Activated T-cell treated with anti-CD3 and anti-CD28 coated beads for 1 hour (primary cell): ENCODE measurements around the gene TNK1.

Source experiments
- DNase-seq: peaks from one replicate; pipeline ENCODE4 v3.0.0-alpha.2; 2020; ENCODE audit warnings: low read depth

TNK1 gene

DNA sequence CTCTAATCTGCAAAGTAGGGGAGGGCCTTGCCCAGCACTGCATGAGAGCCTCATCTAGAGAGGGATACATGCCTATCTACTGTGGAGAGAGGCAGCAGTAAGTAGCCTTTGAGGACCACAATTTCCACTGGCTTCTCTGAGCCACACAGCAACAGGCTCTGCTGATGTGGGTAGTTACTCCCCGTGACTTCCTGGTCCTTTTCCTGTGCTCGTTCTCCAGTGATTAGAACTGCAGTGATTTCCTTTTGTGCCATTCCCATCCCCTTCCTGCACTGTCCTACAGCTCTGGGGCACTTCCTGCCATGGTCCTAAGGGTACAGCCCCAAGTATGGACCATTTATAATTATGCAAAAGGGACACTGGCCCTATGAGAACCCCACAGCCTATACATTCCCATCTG lies 10.4 kb downstream of the TNK1 start:
- DNase-seq: no peak

GRCh38 chr17:7392696-7393612 lies 12.1 kb downstream of the TNK1 start:
- no peak for DNase-seq

- peak; percentile 53 for DNase-seq
Measured at GRCh38 chr17:7393613-7394451, 12.9 kb downstream of the TNK1 start.

DNA sequence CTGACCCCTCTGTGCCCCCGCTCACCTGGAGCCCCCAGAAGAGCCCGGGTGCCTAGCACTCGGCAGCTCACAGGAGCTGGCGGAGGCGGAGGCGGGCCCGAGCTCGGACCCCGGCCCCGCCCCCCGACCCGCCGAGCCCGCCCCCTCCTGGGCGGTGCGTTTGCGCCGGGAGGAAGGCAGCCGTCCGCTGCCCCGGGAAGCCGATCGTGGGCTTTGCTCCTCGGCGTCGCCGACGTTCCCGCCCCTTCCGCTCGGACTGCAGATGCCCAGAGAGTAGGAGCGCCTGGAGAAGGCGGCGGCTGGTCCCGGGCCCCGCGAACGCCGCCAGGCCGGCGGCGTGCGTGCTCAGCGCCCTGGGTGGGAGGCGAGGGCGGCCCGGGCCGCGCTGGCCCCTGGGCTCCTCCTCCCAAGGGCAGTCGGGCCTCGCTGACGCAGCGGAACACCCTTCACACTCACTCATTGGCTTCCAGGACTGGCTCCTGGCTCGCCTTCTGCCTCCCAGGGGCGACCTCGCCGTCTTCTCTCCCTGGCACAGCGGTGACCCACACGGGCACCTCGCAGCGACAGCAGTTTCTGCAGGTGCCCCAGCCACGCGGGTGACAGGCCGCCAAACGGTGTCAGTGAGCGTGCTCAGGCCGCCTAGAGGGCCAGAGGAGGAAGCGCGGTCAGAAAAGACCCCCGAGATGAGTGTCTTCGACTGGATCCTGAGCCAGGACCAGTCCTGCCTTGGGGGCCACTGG lies 13.7 kb downstream of the TNK1 start, which contains the start of gene PLSCR3:
Gene PLSCR3 (minus strand): TSS at position 74 of the 740 bp plus-strand sequence. CDS start 415 bp downstream, outside the sequence.
- peak; percentile 76 for DNase-seq

GRCh38 chr17:7396147-7396546 lies 15.3 kb downstream of the TNK1 start:
- DNase-seq: no peak

DNA sequence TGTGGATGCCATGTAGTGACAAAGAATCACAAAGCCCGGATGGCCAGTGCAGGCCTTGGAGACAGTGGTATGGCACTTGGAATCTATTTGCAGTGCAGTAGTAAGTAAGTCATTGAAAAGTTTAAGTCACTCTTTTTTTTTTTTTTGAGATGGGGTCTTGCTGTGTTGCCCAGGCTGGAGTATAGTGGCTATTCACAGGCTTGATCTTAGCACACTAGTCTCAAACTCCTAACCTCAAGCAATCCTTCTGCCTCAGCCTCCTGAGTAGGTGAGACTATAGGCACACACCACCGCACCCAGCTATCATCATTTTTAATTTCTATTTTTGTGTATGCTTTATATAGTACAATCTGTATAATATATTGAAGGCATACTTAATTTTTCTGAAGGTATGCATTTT lies 17.7 kb downstream of the TNK1 start:
- no peak for DNase-seq

DNA sequence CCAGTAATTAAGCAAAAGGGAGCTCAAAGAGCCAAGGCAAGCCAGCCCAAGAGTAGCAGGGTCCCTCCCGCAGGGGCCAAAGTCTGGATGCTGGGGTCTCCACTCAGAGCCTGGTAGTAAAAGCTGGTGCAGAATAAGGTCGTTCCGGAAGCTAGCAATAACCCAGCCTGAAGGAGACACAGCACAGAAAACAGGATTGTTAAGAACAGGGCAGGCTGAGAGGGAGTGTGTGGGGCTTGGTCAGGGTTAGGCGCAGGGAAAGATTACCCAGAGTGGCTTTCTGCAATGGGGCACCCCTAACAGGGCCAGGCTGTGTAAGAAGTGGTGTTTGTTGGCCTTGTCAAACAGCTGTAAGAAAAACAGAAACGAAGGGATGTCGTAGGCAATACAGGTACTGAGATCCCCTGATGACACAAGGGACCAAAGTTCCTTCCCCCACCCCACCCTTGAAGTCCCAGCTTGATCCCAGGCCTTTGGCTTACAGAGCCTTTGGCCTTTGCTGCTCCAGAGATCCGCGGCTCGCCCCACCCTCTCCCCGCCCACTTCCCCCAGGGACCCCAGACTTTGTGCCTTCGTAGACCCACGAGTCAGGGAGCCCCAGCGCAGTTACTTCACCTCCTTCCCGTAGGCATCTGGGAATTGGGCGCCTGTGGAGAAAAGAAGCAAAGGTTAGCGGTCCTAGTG lies 22.3 kb downstream of the TNK1 start:
- no peak for DNase-seq

DNA sequence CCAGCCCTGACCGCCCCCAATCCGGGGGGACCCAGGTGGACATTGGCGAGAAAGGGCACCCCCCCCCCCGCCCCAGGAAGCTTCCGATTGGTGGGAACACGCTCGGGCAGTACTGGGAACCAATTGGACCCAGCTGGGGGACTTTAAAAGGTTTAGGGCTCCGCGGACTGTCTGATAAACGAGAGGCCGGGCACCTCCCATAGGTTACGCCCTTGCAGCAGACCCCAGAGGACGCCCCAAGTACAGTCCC lies 22.8 kb downstream of the TNK1 start:
- DNase-seq: no peak

GRCh38 chr17:7403977-7404736 lies 23.3 kb downstream of the TNK1 start, which contains the start of gene TMEM256:
Gene TMEM256 (minus strand): TSS chr17:7404097. CDS start chr17:7404084, 13 bp downstream.
- DNase-seq: peak; percentile 89

DNA sequence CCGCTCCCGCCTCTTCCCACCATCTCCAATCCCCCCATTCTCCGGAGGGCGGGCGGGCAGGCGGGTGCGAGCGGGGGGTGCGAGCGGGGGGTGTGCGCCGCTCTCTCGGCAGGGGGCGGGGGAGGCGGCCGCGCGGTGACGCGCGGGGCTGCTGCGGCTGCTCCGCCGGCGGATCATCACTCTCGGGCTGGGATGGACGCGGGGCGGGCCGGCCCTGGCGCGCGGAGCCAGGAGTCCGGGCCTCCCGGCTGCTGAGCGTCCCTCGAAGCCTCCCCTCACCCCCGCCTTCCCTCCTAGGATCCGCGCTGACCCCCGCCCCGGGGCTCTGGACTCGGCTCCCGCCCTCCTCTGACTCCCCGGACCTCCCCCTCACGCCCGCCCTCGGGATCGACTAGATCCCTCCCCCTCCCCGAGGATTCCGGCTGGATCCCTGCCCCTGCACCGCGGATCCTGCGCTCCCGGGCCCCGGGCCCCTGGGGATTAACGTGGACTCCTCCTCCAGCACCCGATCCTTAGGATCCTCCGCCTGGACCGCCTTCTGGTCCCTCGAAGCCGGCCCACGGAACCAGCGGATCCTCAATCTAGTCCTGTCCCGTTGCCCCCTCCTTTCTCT lies 24.0 kb downstream of the TNK1 start:
- no peak for DNase-seq

DNA sequence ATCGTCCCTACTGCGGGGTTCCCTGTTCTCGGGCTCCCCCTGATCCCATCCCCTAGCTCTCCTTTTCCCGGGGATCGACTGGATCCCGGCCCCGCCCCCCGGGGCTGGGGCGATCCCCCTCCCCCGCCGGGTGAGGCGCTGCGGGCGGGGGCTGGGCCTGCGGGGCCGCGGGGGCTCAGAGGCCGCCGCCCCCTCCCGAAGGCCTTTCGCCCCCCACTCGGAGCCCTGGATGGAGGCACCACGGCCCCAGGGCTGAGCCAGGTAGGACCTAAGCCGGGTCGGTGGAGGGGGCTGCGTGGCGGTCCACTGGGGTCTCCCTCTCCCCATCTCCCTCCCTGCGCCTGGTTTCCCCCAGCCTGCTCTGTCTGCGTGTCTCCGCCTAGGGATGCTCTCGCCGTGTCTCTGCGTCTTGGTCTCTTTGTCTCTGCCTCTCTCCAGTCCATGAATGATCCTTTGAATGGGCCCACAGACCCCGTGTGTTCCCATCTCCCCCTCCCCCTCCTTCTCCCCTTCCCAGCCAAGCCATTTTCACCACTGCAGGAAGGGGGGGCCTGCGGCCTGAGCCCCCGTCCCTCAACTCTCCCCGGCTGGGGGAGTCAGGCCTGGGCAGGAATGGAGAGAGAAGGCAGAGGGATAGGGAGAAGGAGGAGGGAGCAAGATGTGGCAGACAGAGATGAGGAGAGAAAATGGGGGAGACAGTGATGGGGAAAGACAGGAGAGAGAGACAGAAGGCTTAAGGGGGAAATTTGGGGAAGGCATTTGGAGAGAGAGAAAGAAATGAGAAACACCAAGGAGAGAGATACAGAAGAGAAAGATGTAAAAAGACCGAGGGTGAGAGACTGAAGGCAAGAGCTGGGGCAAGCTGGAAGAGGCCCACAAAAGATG lies 24.7 kb downstream of the TNK1 start:
- DNase-seq: no peak

DNA sequence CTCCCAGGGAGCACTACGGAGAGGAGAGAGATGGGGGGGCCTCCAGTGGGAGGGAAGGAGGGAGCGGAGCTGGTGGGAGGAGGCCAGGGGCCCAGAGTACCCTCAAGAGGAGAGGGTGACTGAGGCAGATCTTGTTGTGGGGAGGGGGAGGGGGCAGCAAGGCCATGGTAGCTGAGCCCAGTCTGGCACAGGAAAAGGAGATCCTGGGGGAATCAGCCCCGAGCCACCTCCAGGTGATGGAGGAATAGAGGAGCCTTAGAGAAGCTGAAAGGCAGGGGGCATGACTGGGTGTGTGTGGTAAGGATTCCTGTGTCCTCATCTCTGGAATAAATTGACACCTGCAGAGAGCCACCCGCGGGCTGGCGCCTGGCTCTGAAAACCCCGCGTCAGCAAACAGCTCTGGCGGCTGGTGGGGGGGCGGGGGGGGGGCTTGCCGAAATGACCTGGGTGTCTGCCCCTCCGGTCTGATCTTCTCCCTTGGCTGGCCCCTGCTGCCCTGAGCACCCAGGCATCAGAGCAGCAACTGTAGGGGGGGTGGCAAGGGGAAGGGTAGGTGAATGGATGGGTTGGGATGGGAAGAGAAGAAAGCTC lies 25.4 kb downstream of the TNK1 start:
- no peak for DNase-seq

- DNase-seq: no peak
Measured at GRCh38 chr17:7407082-7407481, 26.2 kb downstream of the TNK1 start.

GRCh38 chr17:7407485-7408251 lies 26.8 kb downstream of the TNK1 start, which contains the start of gene NLGN2:
Gene NLGN2 (plus strand): TSS chr17:7407845. CDS start chr17:7408256, 411 bp downstream.
- no peak for DNase-seq

DNA sequence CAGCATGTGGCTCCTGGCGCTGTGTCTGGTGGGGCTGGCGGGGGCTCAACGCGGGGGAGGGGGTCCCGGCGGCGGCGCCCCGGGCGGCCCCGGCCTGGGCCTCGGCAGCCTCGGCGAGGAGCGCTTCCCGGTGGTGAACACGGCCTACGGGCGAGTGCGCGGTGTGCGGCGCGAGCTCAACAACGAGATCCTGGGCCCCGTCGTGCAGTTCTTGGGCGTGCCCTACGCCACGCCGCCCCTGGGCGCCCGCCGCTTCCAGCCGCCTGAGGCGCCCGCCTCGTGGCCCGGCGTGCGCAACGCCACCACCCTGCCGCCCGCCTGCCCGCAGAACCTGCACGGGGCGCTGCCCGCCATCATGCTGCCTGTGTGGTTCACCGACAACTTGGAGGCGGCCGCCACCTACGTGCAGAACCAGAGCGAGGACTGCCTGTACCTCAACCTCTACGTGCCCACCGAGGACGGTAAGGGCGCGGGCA lies 27.4 kb downstream of the TNK1 start:
- no peak for DNase-seq

- DNase-seq: no peak
Measured at GRCh38 chr17:7408863-7409262, 28.0 kb downstream of the TNK1 start.

GRCh38 chr17:7409716-7410115 lies 28.8 kb downstream of the TNK1 start:
- DNase-seq: no peak
